Measurements from ENCODE around the gene VHLL. TPM values are rescaled to one million over a fixed set of nuclear protein-coding genes. Genes with fewer than 3 reads are reported as not detected.
A peak's percentile ranks its signal among the peaks of the same experiment; 100 is the strongest.

Gene VHLL
- total and polyA plus RNA-seq, 2 of the 13 experiments (the other 11 are each of a cell fraction or from before 2014, with no cell fraction given) = 0.24 TPM; not detected in 1

DNA sequence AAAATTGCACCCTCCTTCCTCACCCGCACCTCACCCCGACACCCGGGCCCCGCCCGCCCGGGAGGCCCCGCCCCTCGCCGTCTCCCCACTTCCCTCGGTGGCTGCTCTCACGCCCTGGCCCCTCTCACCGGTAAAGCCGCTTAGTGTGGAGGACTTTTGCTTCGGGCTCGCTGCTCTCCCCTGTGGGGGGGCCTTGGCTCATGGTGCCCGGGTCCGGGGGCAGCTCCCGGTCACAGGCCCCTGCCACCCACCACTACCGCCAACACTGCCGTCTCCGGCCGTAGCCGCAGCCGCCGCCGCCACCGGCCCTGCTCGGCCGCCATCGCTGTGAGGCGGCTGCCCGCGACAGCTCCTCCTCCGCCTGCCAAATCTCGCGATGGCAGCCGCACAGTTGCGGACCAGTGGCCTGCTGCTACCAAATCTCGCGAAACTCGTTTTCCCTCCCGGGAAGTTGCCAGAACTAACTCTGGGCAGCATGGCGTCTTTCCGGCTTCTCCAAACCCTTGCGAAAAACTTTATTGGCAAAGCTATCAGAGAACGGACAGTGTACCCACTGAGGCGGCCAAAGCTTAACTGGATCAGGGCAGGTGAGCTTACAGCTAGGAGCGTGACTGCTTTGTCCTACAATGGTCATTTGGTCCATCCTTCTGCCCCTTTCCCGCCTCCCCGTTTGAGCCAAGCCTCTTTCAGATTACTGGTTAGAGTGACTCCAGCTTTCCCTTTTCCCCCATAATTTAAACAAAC is 16.5 kb downstream of the VHLL start, which contains the start of gene SMG5 (continued):
- TF ChIP-seq GMEB2 (CRISPR knock-in tag; IDR thresholded peaks at IDR 0.05; ENCODE audit: low read depth) (peak; percentile 48; the same call in 1 of the 2 replicates), GZF1 (CRISPR knock-in tag; IDR thresholded peaks at IDR 0.05) (peak; percentile 63; the same call in 1 of the 2 replicates), SOX5 (CRISPR knock-in tag; IDR thresholded peaks at IDR 0.05; ENCODE audit: borderline replicate concordance) (peak; percentile 53; the same call in 1 of the 2 replicates), DPF2 (CRISPR knock-in tag; IDR thresholded peaks at IDR 0.05; ENCODE audit: borderline replicate concordance, low read depth) (no peak), ZNF292 (CRISPR knock-in tag; IDR thresholded peaks at IDR 0.05; ENCODE audit: borderline replicate concordance, low read depth) (peak; percentile 16; the same call in 1 of the 2 replicates), ZNF749 (CRISPR knock-in tag; IDR thresholded peaks at IDR 0.05; ENCODE audit: borderline replicate concordance) (peak; percentile 53; the same call in 1 of the 2 replicates), ZNF414 (CRISPR knock-in tag; IDR thresholded peaks at IDR 0.05) (peak; percentile 87), NCOA2 (CRISPR knock-in tag; IDR thresholded peaks at IDR 0.05) (peak; percentile 56), ZNF850 (CRISPR knock-in tag; conservative IDR thresholded peaks at IDR 0.05) (no peak), MYNN (CRISPR knock-in tag; IDR thresholded peaks at IDR 0.05; ENCODE audit: low read depth) (no peak)
- TF ChIP-seq, protein P1, sequence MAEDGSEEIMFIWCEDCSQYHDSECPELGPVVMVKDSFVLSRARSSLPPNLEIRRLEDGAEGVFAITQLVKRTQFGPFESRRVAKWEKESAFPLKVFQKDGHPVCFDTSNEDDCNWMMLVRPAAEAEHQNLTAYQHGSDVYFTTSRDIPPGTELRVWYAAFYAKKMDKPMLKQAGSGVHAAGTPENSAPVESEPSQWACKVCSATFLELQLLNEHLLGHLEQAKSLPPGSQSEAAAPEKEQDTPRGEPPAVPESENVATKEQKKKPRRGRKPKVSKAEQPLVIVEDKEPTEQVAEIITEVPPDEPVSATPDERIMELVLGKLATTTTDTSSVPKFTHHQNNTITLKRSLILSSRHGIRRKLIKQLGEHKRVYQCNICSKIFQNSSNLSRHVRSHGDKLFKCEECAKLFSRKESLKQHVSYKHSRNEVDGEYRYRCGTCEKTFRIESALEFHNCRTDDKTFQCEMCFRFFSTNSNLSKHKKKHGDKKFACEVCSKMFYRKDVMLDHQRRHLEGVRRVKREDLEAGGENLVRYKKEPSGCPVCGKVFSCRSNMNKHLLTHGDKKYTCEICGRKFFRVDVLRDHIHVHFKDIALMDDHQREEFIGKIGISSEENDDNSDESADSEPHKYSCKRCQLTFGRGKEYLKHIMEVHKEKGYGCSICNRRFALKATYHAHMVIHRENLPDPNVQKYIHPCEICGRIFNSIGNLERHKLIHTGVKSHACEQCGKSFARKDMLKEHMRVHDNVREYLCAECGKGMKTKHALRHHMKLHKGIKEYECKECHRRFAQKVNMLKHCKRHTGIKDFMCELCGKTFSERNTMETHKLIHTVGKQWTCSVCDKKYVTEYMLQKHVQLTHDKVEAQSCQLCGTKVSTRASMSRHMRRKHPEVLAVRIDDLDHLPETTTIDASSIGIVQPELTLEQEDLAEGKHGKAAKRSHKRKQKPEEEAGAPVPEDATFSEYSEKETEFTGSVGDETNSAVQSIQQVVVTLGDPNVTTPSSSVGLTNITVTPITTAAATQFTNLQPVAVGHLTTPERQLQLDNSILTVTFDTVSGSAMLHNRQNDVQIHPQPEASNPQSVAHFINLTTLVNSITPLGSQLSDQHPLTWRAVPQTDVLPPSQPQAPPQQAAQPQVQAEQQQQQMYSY (CRISPR knock-in tag; IDR thresholded peaks at IDR 0.05) = peak; percentile 63
- TF ChIP-seq, protein P2, sequence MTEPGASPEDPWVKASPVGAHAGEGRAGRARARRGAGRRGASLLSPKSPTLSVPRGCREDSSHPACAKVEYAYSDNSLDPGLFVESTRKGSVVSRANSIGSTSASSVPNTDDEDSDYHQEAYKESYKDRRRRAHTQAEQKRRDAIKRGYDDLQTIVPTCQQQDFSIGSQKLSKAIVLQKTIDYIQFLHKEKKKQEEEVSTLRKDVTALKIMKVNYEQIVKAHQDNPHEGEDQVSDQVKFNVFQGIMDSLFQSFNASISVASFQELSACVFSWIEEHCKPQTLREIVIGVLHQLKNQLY (CRISPR knock-in tag; IDR thresholded peaks at IDR 0.05) = 0 out of 2 replicates have a peak, but pooled peaks have one; percentile 29
- TF ChIP-seq, protein P3, sequence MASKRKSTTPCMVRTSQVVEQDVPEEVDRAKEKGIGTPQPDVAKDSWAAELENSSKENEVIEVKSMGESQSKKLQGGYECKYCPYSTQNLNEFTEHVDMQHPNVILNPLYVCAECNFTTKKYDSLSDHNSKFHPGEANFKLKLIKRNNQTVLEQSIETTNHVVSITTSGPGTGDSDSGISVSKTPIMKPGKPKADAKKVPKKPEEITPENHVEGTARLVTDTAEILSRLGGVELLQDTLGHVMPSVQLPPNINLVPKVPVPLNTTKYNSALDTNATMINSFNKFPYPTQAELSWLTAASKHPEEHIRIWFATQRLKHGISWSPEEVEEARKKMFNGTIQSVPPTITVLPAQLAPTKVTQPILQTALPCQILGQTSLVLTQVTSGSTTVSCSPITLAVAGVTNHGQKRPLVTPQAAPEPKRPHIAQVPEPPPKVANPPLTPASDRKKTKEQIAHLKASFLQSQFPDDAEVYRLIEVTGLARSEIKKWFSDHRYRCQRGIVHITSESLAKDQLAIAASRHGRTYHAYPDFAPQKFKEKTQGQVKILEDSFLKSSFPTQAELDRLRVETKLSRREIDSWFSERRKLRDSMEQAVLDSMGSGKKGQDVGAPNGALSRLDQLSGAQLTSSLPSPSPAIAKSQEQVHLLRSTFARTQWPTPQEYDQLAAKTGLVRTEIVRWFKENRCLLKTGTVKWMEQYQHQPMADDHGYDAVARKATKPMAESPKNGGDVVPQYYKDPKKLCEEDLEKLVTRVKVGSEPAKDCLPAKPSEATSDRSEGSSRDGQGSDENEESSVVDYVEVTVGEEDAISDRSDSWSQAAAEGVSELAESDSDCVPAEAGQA (IDR thresholded peaks at IDR 0.05; ENCODE audit: low read depth) = peak; percentile 97
- TF ChIP-seq, protein P3 (CRISPR knock-in tag; IDR thresholded peaks at IDR 0.05; ENCODE audit: borderline replicate concordance) = peak; percentile 14; the same call in 1 of the 2 replicates
